ENCODE results near the gene ADGRL3. TPM values are rescaled to one million over a fixed set of nuclear protein-coding genes. Genes with fewer than 3 reads are reported as not detected.

ADGRL3 gene
- total and polyA plus RNA-seq, 9 donors = 0.88 to 9.5 (median 2.5) TPM

DNA sequence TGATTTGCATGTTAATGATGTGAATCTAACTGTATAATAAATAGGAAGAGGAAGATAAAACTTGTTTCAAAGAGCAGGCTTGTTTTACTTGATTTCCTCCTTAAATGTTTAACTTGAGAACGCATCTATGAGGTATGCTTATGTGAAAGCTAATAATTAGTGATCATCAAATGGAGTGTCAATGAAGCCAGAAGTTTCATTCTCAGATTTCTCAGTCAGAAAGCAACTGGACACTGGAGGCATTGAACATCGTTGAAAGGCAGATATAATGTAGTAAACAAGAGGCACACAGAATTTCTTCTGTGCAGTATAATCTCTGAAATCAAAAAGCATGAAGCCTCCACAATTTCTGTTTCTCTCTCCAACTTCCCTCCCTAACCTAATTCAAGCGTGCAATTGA is 672.9 kb downstream of the ADGRL3 start:
- H3K27me3 ChIP-seq = no peaks in the 10 kb centered on the region
- TF ChIP-seq POLR2A (IDR thresholded peaks at IDR 0.05) (no peak), EP300 (IDR thresholded peaks at IDR 0.05) (no peak)
- no peak overlapping the region for H3K4me3 ChIP-seq
- no peaks in the 10 kb centered on the region for H3K9me3 ChIP-seq
- H3K27ac ChIP-seq = no peak overlapping the region
- intact Hi-C loops (cut with DNase I) = no loop called here
- no peak for DNase-seq
- no peaks in the 10 kb centered on the region for H3K4me1 ChIP-seq (ENCODE audit: insufficient read depth)
- H3K36me3 ChIP-seq = no peaks in the 10 kb centered on the region
- 56 to 76% (median 61%) methylated on average over 3 of the region's 3 CpGs for WGBS, 3 donors

DNA sequence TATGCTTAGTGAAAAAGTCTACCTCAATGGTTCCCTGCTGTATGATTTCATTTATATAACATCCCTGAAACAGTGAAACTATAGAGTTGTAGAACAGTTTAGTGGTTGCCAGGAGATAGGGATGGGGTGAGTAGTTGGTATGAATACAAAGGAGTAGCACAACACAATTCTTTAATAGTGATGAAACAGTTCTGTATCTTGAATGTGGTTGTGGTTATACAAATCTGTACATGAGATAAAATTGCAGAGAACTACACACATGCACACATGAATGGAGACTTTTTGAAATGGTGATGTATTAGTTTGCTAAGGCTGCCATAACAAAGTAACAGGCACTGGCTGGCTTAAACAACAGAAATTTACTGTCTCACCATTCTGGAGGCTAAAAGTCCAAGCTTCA is 677.1 kb downstream of the ADGRL3 start:
- Histone ChIP-seq H3K4me1 (ENCODE audit: insufficient read depth) (no peaks in the 10 kb centered on the region), H3K27ac (no peak overlapping the region), H3K27me3 (no peaks in the 10 kb centered on the region), H3K9me3 (no peaks in the 10 kb centered on the region), H3K36me3 (no peaks in the 10 kb centered on the region), H3K4me3 (no peak overlapping the region)
- no peak for TF ChIP-seq POLR2A (IDR thresholded peaks at IDR 0.05)
- TF ChIP-seq EP300 (IDR thresholded peaks at IDR 0.05) = no peak
- TF ChIP-seq, protein P1, sequence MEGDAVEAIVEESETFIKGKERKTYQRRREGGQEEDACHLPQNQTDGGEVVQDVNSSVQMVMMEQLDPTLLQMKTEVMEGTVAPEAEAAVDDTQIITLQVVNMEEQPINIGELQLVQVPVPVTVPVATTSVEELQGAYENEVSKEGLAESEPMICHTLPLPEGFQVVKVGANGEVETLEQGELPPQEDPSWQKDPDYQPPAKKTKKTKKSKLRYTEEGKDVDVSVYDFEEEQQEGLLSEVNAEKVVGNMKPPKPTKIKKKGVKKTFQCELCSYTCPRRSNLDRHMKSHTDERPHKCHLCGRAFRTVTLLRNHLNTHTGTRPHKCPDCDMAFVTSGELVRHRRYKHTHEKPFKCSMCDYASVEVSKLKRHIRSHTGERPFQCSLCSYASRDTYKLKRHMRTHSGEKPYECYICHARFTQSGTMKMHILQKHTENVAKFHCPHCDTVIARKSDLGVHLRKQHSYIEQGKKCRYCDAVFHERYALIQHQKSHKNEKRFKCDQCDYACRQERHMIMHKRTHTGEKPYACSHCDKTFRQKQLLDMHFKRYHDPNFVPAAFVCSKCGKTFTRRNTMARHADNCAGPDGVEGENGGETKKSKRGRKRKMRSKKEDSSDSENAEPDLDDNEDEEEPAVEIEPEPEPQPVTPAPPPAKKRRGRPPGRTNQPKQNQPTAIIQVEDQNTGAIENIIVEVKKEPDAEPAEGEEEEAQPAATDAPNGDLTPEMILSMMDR (IDR thresholded peaks at IDR 0.05) = no peak
- intact Hi-C loops (cut with DNase I) = no loop called here
- DNase-seq = no peak

DNA sequence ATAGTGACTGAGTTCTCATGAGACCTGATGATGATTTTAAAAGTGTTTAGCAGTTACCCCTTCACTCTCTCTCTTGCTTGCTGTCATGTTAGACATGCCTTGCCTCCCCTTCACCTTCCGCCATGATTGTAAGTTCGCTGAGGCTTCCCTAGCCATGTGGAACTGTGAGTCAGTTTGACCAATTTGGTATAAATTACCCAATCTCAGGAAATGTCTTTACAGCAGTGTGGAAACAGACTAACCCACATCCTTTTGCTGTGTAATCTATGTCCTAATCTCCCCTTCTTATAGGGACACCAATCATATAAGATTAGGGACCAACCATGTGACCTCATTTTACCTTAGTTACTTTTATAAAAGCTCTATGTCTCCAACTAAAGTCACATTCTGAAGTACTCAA is 677.8 kb downstream of the ADGRL3 start:
- H3K27me3 ChIP-seq = no peaks in the 10 kb centered on the region
- intact Hi-C loops (cut with DNase I) = no loop called here
- WGBS, 3 donors = 93 to 96% (median 95%) methylated on average over 2 of the region's 2 CpGs
- H3K4me1 ChIP-seq (ENCODE audit: insufficient read depth) = no peaks in the 10 kb centered on the region
- H3K36me3 ChIP-seq = no peaks in the 10 kb centered on the region
- H3K9me3 ChIP-seq = no peaks in the 10 kb centered on the region
- TF ChIP-seq POLR2A (IDR thresholded peaks at IDR 0.05) = no peak
- no peak overlapping the region for H3K4me3 ChIP-seq
- no peak overlapping the region for H3K27ac ChIP-seq
- no peak for DNase-seq

DNA sequence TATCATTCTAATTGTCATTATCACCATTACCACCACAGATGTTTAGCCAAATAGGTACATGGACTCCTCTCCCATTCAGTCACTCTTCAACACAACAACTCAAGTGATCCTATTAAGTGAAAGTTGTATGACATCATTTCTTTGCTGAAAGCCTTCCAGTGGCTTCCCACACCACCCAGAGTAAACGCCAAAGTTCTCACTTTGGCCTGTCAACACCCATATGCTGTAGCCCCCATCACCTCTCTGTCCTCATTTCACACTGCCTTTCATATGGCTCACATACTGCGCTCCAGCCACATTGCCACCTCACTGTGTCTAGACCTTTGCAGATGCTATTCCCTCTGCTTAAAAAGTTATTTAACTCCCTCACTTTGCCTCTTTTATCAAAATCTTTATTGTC is 682.3 kb downstream of the ADGRL3 start:
- Histone ChIP-seq H3K27ac (no peak overlapping the region), H3K9me3 (no peaks in the 10 kb centered on the region), H3K27me3 (no peaks in the 10 kb centered on the region), H3K4me1 (ENCODE audit: insufficient read depth) (no peaks in the 10 kb centered on the region), H3K4me3 (no peak overlapping the region), H3K36me3 (no peaks in the 10 kb centered on the region)
- no peak for TF ChIP-seq EP300 (IDR thresholded peaks at IDR 0.05)
- intact Hi-C loops (cut with DNase I) = no loop called here
- WGBS, 3 donors = 85 to 93% (median 88%) methylated on average over 2 of the region's 2 CpGs
- no peak for DNase-seq

DNA sequence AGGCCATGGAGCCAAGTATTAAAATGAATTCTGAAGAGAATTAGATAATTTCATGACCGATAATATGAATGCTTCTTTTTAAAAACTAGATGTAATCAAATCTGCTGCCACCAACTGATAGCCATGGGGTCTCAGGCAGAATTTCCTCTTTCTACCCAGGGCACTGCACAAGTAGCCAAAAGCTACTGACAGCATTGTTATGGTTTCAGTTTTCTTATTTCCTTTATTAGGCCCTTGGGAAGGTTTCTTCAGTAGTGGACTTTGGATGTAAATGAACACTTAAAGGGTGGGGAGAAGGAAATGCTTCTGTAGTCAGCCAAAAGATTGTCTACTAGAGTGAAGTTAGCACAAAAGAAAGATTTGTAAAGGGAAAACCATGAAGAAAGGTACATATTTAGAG is 686.0 kb downstream of the ADGRL3 start:
- WGBS, 3 donors = 22 to 44% (median 28%) methylated on average over 1 of the region's 1 CpG
- no peak overlapping the region for H3K4me3 ChIP-seq
- intact Hi-C loops (cut with DNase I) = no loop called here

DNA sequence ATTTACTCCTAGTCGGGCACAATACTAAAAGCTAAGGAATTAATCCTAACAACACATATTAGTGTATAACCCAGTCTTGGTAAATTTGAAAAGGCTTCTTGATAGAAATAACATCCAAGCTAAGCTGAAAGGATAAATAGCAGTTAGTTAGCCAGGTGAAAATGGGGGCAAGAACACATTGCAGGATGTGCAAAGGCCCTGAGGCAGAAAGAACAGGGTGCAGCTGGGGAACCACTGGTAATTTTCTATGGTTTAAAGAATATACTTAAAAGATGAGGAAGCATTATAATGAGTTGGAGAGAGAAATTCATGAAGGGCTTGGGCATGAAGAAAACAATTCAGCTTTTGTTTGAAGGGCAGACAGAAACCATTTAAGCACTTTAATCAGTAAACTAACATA is 689.0 kb downstream of the ADGRL3 start:
- intact Hi-C loops (cut with DNase I) = no loop called here

More for the DNA sequence above, 686.0 kb downstream of the ADGRL3 start:
- Histone ChIP-seq H3K27me3 (no peaks in the 10 kb centered on the region), H3K36me3 (no peaks in the 10 kb centered on the region), H3K27ac (no peak overlapping the region), H3K4me1 (ENCODE audit: insufficient read depth) (no peaks in the 10 kb centered on the region), H3K9me3 (no peaks in the 10 kb centered on the region)
- TF ChIP-seq, protein P1 (IDR thresholded peaks at IDR 0.05) = no peak
- no peak for TF ChIP-seq EP300 (IDR thresholded peaks at IDR 0.05)
- DNase-seq = no peak

More for the DNA sequence above, 689.0 kb downstream of the ADGRL3 start:
- DNase-seq = no peak
- TF ChIP-seq EP300 (IDR thresholded peaks at IDR 0.05) = no peak
- TF ChIP-seq, protein P1 (IDR thresholded peaks at IDR 0.05) = no peak
- TF ChIP-seq POLR2A (IDR thresholded peaks at IDR 0.05) = no peak
- Histone ChIP-seq H3K4me1 (ENCODE audit: insufficient read depth) (no peaks in the 10 kb centered on the region), H3K36me3 (no peaks in the 10 kb centered on the region), H3K27me3 (no peaks in the 10 kb centered on the region), H3K4me3 (no peak overlapping the region), H3K9me3 (no peaks in the 10 kb centered on the region), H3K27ac (no peak overlapping the region)
- 88 to 92% (median 90%) methylated on average over 1 of the region's 1 CpG for WGBS, 3 donors
